ENCODE results near the gene PNPLA1. TPM values are rescaled to one million over a fixed set of nuclear protein-coding genes. Genes with fewer than 3 reads are reported as not detected.

PNPLA1 gene
- total and polyA plus RNA-seq, 10 of the 15 experiments (the other 5 are each of a cell fraction or from before 2014, with no cell fraction given) = 0.04 TPM; not detected in 9

GRCh38 chr6:36276581-36277536, 7.0 kb downstream of the PNPLA1 start:
- SMC1A ChIA-PET (ENCODE audit: uncharacterized antibody, unreplicated experiment) = interaction anchor here (0.6 to 1.2 kb wide), 2 partner anchors 10 to 102 kb away, joined by 3 read pairs; no protein-coding TSS in a partner anchor
- FAIRE-seq (no peak), ATAC-seq (no peak), DNase-seq (ENCODE audit: low read depth, low spot score) (no peak)
- Histone ChIP-seq H3K36me3 (ENCODE audit: control insufficient read depth in 2 of 2, insufficient read depth in 2 of 2, low read length in 1 of 2) (no peaks in the 10 kb centered on the region), H4K20me1 (ENCODE audit: control insufficient read depth, insufficient read depth) (no peaks in the 10 kb centered on the region), H3K27me3 (replicated peaks in 1 of 2; ENCODE audit: control insufficient read depth in 2 of 2, insufficient read depth in 2 of 2, low read length in 1 of 2) (peaks cover 0 to 6% of the 10 kb centered on the region in 2 experiments; a peak in 2 of 4 replicates), H3K4me1 (ENCODE audit: control insufficient read depth, insufficient read depth, low read length) (peaks cover 4% of the 10 kb centered on the region; the same call in 1 of the 2 replicates), H2AFZ (ENCODE audit: control insufficient read depth, low read depth, low read length) (no peak overlapping the region), H3K9me3 (replicated peaks; ENCODE audit: control insufficient read depth, insufficient read depth, low read length) (no peaks in the 10 kb centered on the region), H3K27ac (ENCODE audit: control insufficient read depth, insufficient read depth) (no peak overlapping the region), H3K4me3 (no peak overlapping the region), H3K9ac (ENCODE audit: control insufficient read depth, insufficient read depth, low read length) (no peak overlapping the region), H3K79me2 (ENCODE audit: control insufficient read depth, insufficient read depth, low read length) (no peaks in the 10 kb centered on the region), H3K4me2 (ENCODE audit: control insufficient read depth, insufficient read depth) (no peak overlapping the region)
- RAD21 ChIA-PET (ENCODE audit: unreplicated experiment) = no interaction called here
- in situ Hi-C loops (cut with MboI) (no loop called here), intact Hi-C loops (cut with micrococcal nuclease; ENCODE audit: unreplicated experiment) (no loop called here)
- CTCF ChIA-PET = no interaction called here
- POLR2A ChIA-PET = no interaction called here
- no TSS peak for BruUV-seq (replicated peaks)
- TF ChIP-seq BCL11A (IDR thresholded peaks at IDR 0.05; ENCODE audit: low read depth, low read length) = no peak
- WGBS (ENCODE audit: insufficient coverage, insufficient replicate concordance, low lambda C conversion rate, missing lambda C conversion rate) = 54% methylated on average over 13 of the region's 13 CpGs

DNA sequence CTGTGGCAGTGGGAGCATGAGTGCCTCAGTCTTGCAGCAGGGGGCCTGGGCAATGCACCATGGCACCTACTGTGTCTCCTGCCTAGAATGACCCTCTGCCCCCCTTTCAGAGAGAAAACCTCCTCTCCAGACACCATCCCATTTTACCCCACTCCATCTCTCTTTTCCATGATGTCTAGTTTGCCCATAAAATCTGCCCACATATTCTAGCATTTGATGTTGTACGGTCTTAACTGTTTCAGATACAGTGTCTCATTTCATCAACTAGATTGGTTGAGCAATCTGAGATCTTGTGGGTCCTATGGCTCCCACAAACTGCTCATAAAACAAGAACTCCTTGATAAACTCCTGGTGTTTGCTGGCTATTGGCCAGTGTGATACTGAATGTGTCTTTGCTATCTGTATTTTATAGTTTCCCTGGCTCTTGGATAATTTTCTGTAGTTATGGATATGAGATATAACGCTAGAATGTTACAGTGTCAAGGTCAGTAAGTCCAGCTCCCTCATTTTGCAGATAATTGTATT, 8.1 kb downstream of the PNPLA1 start:
- Histone ChIP-seq H3K36me3 (ENCODE audit: control insufficient read depth in 2 of 2, insufficient read depth in 2 of 2, low read length in 1 of 2) (no peaks in the 10 kb centered on the region), H3K9me3 (replicated peaks; ENCODE audit: control insufficient read depth, insufficient read depth, low read length) (no peaks in the 10 kb centered on the region), H3K79me2 (ENCODE audit: control insufficient read depth, insufficient read depth, low read length) (no peaks in the 10 kb centered on the region), H3K4me2 (ENCODE audit: control insufficient read depth, insufficient read depth) (no peak overlapping the region), H3K27me3 (replicated peaks in 1 of 2; ENCODE audit: control insufficient read depth in 2 of 2, insufficient read depth in 2 of 2, low read length in 1 of 2) (peaks cover 0 to 6% of the 10 kb centered on the region in 2 experiments; a peak in 2 of 4 replicates), H2AFZ (ENCODE audit: control insufficient read depth, low read depth, low read length) (no peak overlapping the region), H3K9ac (ENCODE audit: control insufficient read depth, insufficient read depth, low read length) (no peak overlapping the region), H3K27ac (ENCODE audit: control insufficient read depth, insufficient read depth) (no peak overlapping the region), H3K4me1 (ENCODE audit: control insufficient read depth, insufficient read depth, low read length) (peaks cover 4% of the 10 kb centered on the region; the same call in 1 of the 2 replicates), H4K20me1 (ENCODE audit: control insufficient read depth, insufficient read depth) (no peaks in the 10 kb centered on the region), H3K4me3 (no peak overlapping the region)
- ChIA-PET SMC1A (ENCODE audit: uncharacterized antibody, unreplicated experiment) (no interaction called here), POLR2A (no interaction called here), RAD21 (ENCODE audit: unreplicated experiment) (no interaction called here), CTCF (no interaction called here)
- ATAC-seq (no peak), FAIRE-seq (no peak), DNase-seq (ENCODE audit: low read depth, low spot score) (no peak)
- TF ChIP-seq HDAC6 (IDR thresholded peaks at IDR 0.05; ENCODE audit: unreplicated experiment) (no peak), ZZZ3 (IDR thresholded peaks at IDR 0.05; ENCODE audit: control insufficient read depth, insufficient read length, low read depth) (no peak), ZNF207 (IDR thresholded peaks at IDR 0.05; ENCODE audit: borderline replicate concordance) (no peak), FOXM1 (IDR thresholded peaks at IDR 0.05; ENCODE audit: low read depth, low read length) (no peak)
- no TSS peak for BruUV-seq (replicated peaks)
- intact Hi-C loops (cut with micrococcal nuclease; ENCODE audit: unreplicated experiment) (no loop called here), in situ Hi-C loops (cut with MboI) (no loop called here)
- WGBS (ENCODE audit: insufficient coverage, insufficient replicate concordance, low lambda C conversion rate, missing lambda C conversion rate) = 27% methylated on average over 2 of the region's 2 CpGs
